Bronchial epithelial cell (primary cell): ENCODE data around the gene MRPS18B. TPM values are rescaled to one million over a fixed set of nuclear protein-coding genes. Genes with fewer than 3 reads are reported as not detected.

Source experiments
- DNase-seq: peaks from one replicate; pipeline ENCODE4 v3.0.0-alpha.2; 2010; ENCODE audit warnings: low read depth
- FAIRE-seq: peaks from 2 replicates; lab custom pipeline; 2011; peaks lifted over from hg19 to GRCh38; lab: Jason Lieb, UNC
- H3K27me3 ChIP-seq: 2 replicates; pipeline ENCODE4 v1.5.1; 2011; ENCODE audit warnings: low read length; ENCODE audit not compliant: control insufficient read depth, insufficient read depth
- H3K36me3 ChIP-seq: 2 replicates; pipeline ENCODE4 v1.5.1; 2011; ENCODE audit warnings: low read length; ENCODE audit not compliant: control insufficient read depth, insufficient read depth
- H3K4me3 ChIP-seq: 2 replicates; pipeline ENCODE4 v1.5.1; 2011; ENCODE audit warnings: mild to moderate bottlenecking, low read depth, low read length, control low read depth
- total RNA-seq: library from RNA; depleted of rRNA; stranded (reverse); fragments of >200 nt; gene quantifications from 2 replicates; pipeline ENCODE4 v1.2.1, GENCODE V29; 2014
- TF ChIP-seq, protein P1 (sequence below): IDR thresholded peaks from 2 replicates; pipeline ENCODE4 v1.5.1; 2011; ENCODE audit warnings: mild to moderate bottlenecking, moderate library complexity, low read length, control low read depth, inconsistent platforms; ENCODE audit not compliant: insufficient read depth, severe bottlenecking

MRPS18B gene
- total RNA-seq, 1 donor from 2014 or later, result 62.1 TPM

DNA sequence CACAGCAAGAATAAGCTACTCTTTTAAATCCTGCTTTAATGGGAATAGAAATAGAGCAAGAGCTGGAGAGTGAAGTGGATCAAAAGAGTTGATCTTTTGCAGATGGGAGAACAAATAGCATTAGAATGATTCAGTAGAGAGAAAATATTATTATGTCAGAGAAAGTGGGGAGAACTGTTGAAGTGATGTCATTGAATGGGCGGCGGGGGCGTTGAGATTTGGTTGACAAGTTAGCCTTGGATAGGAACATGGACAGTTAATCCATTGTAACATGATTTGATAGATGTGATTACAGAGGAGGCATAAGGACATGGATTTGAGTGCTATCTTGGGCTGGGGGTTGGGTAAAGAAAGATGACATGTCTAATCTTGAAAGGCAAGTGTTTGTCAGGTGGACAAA is 18.2 kb downstream of the MRPS18B start:
- H3K36me3 ChIP-seq, result peaks cover 4% of the 10 kb centered on the region
- TF ChIP-seq, protein P1, sequence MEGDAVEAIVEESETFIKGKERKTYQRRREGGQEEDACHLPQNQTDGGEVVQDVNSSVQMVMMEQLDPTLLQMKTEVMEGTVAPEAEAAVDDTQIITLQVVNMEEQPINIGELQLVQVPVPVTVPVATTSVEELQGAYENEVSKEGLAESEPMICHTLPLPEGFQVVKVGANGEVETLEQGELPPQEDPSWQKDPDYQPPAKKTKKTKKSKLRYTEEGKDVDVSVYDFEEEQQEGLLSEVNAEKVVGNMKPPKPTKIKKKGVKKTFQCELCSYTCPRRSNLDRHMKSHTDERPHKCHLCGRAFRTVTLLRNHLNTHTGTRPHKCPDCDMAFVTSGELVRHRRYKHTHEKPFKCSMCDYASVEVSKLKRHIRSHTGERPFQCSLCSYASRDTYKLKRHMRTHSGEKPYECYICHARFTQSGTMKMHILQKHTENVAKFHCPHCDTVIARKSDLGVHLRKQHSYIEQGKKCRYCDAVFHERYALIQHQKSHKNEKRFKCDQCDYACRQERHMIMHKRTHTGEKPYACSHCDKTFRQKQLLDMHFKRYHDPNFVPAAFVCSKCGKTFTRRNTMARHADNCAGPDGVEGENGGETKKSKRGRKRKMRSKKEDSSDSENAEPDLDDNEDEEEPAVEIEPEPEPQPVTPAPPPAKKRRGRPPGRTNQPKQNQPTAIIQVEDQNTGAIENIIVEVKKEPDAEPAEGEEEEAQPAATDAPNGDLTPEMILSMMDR, result no peak
- no peaks in the 10 kb centered on the region for H3K27me3 ChIP-seq
- DNase-seq, result no peak
- no peak for FAIRE-seq
- H3K4me3 ChIP-seq, result no peak overlapping the region

DNA sequence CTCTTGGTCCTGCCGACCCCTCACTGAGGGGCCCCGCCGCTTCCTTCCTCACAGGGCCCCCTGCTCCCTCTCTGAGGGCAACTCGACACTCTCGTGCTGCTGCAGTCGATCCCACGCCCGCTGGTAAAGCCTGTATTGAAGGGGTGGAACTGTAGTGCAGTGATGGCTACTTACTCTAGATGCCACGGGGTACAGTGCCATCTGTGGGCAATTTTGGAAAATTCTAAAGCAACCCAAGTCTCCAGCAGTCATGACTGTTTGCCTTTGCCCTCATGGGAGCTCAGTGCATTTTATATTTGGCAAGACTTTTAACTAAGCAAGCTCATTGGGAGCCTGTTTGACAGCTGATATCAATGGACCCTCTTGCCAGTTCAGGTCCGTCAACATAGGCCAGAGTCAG is 22.8 kb downstream of the MRPS18B start:
- TF ChIP-seq, protein P1, result no peak
- Histone ChIP-seq H3K27me3 (no peaks in the 10 kb centered on the region), H3K4me3 (no peak overlapping the region), H3K36me3 (peaks cover 7% of the 10 kb centered on the region)
- no peak for FAIRE-seq
- DNase-seq, result no peak

DNA sequence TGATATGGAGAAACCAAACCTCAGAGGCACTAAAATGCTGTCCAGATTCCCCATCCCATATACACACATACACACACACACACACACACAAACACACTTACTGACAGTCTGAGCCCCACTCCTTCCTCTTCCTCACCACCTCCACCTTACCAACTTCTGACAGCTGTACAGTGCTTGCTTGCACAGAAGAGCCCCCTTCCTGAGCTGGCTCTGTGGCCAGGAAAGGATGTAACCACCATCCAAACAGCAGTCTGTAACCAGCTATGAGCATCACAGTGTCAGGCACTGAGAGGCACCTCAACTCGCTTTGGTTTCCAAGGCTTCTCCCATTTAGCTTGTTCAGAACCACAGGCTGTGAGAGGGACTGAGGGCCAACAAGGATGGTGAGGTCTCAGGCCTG is 23.4 kb downstream of the MRPS18B start:
- Histone ChIP-seq H3K27me3 (no peaks in the 10 kb centered on the region), H3K36me3 (peaks cover 7% of the 10 kb centered on the region), H3K4me3 (no peak overlapping the region)
- TF ChIP-seq, protein P1, result no peak
- FAIRE-seq (no peak), DNase-seq (no peak)

DNA sequence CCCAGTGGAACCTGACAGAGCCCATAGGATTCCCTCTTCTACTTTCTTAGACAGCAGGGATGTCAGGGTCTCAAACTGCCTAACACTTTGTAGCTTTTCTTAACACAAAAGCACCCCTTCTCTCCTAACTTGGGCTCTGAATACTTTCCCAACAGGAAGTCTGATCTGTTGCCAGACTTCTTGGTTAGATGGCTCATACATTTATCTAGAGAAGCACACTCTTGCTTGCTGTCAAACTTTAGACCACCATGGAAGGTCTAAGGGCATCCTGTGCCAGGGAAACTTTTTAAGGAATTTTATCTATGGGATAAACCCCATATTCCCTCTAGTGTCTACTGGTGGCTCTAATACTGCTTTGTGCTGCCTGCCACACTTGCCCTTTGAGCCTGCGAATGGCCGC is 26.0 kb downstream of the MRPS18B start:
- H3K36me3 ChIP-seq, result peaks cover 7% of the 10 kb centered on the region
- TF ChIP-seq, protein P1, result no peak
- FAIRE-seq (no peak), DNase-seq (no peak)
- no peak overlapping the region for H3K4me3 ChIP-seq
- H3K27me3 ChIP-seq, result no peaks in the 10 kb centered on the region

DNA sequence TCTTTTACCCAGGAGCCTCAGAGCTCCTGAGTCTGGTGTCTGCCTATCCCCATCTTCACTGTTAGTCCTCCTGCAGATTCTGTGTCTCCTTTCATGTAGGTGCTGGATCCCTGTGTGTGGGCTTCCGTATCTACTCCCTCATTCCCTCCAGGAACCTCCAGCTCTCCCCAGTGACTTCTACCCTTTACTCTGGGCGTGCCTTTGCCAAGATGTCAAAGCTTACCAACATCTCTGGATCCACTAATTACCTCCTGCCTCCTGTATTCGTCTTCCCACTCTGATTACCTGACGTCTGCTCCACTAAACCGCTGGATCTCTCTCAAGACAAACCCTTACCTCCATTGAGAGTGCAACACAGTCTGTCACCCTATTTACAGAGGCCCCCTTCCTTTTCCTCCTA is 27.1 kb downstream of the MRPS18B start:
- no peaks in the 10 kb centered on the region for H3K27me3 ChIP-seq
- peaks cover 8% of the 10 kb centered on the region for H3K36me3 ChIP-seq
- H3K4me3 ChIP-seq, result no peak overlapping the region
- DNase-seq (no peak), FAIRE-seq (no peak)
- TF ChIP-seq, protein P1, result no peak

DNA sequence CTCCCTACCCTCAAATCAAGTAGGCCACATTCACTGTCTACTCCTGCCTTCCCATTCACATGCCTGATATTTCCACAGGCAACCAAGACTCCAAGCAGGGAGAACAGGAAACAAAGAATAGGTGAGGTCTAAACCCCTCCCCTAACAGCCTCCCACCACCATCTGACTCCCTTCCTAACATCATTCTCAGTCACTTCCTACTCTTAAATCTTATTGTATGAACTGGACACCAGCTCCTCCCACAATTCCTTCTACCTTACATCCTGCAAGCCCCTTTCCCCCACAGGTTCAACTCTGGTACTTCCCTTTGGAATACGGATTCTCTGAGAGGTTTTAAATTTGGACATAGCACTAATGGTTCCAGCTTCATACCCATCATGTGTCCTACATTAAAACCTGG is 28.3 kb downstream of the MRPS18B start:
- DNase-seq, result peak; percentile 11
- no peaks in the 10 kb centered on the region for H3K27me3 ChIP-seq
- no peak overlapping the region for H3K4me3 ChIP-seq
- TF ChIP-seq, protein P1, result no peak
- H3K36me3 ChIP-seq, result peaks cover 8% of the 10 kb centered on the region
- FAIRE-seq, result no peak
